Transverse colon (tissue), 3 donors: ENCODE results near the gene EHBP1.

Experiments used
- CTCF ChIP-seq, 5 experiments: fragments of 200-600 bp in 3 of 5; fragments of 450-650 bp in 2 of 5; sonication (generic) in 3 of 5; IDR thresholded peaks; 1 replicate in 2 of 5; 2 replicates in 3 of 5; pipeline ENCODE4 v1.5.1; 2016 to 2017; ENCODE audit warnings: antibody characterized with exemption in 5 of 5, inconsistent platforms in 3 of 5, mild to moderate bottlenecking in 2 of 5, moderate library complexity in 1 of 5
- EP300 ChIP-seq: sonication (generic); formaldehyde crosslinking; IDR thresholded peaks from one replicate; pipeline ENCODE4 v1.6.1; 2017; ENCODE audit warnings: antibody characterized with exemption, low read depth
- POLR2A ChIP-seq: fragments of 450-650 bp; IDR thresholded peaks from one replicate; pipeline ENCODE4 v1.6.1; 2016; ENCODE audit warnings: antibody characterized with exemption, mild to moderate bottlenecking, moderate library complexity

- no peak for TF ChIP-seq CTCF (IDR thresholded peaks at IDR 0.05)
- TF ChIP-seq EP300, result no peak
- no peak for TF ChIP-seq POLR2A
These were observed 17.2 kb downstream of the EHBP1 start for GRCh38 chr2:62722679-62723078.
